ENCODE results near the gene SMG7. TPM values are rescaled to one million over a fixed set of nuclear protein-coding genes. Genes with fewer than 3 reads are reported as not detected.

Gene SMG7, protein sequence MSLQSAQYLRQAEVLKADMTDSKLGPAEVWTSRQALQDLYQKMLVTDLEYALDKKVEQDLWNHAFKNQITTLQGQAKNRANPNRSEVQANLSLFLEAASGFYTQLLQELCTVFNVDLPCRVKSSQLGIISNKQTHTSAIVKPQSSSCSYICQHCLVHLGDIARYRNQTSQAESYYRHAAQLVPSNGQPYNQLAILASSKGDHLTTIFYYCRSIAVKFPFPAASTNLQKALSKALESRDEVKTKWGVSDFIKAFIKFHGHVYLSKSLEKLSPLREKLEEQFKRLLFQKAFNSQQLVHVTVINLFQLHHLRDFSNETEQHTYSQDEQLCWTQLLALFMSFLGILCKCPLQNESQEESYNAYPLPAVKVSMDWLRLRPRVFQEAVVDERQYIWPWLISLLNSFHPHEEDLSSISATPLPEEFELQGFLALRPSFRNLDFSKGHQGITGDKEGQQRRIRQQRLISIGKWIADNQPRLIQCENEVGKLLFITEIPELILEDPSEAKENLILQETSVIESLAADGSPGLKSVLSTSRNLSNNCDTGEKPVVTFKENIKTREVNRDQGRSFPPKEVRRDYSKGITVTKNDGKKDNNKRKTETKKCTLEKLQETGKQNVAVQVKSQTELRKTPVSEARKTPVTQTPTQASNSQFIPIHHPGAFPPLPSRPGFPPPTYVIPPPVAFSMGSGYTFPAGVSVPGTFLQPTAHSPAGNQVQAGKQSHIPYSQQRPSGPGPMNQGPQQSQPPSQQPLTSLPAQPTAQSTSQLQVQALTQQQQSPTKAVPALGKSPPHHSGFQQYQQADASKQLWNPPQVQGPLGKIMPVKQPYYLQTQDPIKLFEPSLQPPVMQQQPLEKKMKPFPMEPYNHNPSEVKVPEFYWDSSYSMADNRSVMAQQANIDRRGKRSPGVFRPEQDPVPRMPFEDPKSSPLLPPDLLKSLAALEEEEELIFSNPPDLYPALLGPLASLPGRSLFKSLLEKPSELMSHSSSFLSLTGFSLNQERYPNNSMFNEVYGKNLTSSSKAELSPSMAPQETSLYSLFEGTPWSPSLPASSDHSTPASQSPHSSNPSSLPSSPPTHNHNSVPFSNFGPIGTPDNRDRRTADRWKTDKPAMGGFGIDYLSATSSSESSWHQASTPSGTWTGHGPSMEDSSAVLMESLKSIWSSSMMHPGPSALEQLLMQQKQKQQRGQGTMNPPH
- total RNA-seq: 87.5 TPM

DNA sequence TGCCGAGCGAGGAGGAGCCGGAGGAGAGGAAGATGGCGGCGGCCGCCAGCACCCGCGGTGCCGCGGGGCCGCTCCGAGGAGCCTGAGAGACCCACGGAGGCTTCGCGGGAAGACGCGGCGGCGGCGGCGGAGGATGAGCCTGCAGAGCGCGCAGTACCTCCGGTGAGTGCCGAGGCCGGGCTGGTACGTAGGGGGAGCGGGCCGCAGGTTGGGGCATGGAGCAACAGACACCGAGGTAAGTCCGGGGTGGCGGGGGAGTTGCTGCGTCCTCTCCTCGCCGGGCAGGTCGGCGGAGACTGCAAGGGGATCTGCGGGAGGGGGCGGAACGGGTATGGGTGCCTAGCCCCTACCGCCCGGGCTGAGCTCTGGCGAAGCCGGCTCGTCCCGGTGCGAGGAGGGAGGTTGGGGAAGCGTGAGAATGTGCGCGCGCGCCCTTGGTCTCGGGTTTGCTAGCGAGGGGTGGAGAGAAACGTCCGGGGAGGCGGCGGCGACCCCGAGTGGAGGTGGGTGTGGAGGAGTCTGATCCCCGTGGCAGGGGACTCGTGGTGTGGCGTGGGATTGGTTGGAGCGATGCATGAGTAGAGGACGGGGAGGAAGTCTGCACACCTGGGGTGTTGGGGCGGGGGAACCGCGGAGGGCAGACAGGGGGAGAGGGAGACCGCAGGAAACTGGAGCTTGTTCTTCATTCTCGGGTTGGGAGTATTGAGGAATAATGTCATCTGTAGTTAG is at the start of gene SMG7:
Gene SMG7, plus strand, starts transcription at position 12 of the 729 bp plus-strand sequence. Its CDS starts 122 bp downstream, at position 134.

DNA sequence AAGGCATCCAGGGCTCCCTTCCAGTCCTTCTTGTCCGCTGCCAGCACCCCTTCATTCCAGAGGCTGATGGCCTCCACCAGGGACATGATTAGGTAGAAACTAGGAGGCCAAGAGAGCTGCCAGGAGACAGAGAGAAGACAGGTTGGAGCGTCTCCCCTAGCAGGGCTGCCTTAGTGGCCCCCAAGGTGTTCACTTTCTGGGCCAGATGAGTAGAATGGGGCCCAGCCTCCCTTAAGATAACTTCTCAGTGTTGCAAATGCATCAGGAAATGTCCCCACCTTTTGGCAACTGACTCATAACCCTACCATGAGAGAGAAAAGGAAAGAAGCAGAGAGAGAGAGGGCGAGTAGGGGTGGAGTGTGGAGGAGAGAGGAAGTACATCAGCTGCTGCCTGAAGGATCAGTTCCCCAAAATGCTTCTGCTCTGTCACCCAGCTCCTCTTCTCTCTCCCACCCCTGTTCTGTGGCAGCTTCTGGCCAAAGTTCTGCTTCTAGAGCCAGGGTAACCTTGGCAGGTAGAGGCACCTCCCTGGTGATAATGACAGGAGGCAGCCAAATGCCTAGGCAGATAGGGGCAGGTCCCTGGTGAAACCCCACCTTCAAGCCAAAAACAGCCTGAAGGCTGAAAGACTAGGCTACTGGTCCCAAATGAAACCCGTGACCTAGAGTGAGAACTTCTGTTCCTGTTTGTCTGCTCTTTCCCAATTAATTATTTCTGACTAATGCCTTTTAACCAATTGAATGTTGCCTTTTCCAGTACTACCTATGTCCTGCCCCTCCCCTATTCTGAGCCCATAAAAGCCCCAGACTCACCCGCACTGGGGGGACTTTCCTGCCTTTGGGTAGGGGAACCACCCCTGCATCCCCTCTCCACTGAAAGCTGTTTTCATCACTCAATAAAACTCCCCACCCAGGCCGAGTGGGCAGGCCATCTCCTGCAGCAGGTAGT is 118.2 kb downstream of the SMG7 start, which contains the start of gene NCF2:
Gene NCF2, minus strand, starts transcription at position 216 of the 948 bp plus-strand sequence. Its CDS starts 130 bp downstream, at position 86.

Other genes starting within 250 kb of the SMG7 start
- 7.5 TPM for gene NMNAT2, start 54.1 kb upstream of the SMG7 start, total RNA-seq
- 8.9 TPM for gene NCF2, start 118.0 kb downstream of the SMG7 start, total RNA-seq
- 80.2 TPM for gene ARPC5, start 163.3 kb downstream of the SMG7 start, total RNA-seq
- gene APOBEC4, start 180.8 kb downstream of the SMG7 start, total RNA-seq: not detected

All from camera-type eye (tissue), 1 donor.